SK-N-SH treated with all-trans-retinoic acid at 6 μM for 48 hours (cell line): Measurements from ENCODE around the gene MYL6.

Experiments
- ATAC-seq: fragments of 200-7000 bp; cut with Tn5 transposase; 3 replicates; pipeline ENCODE4 v1.9.1; 2020; ENCODE audit warnings: mild to moderate bottlenecking, moderate library complexity
- BACH2 ChIP-seq: fragments of 250-450 bp; sonication (Bioruptor Pico); IDR thresholded peaks from 2 replicates; pipeline ENCODE4 v1.9.0; 2021; ENCODE audit warnings: mild to moderate bottlenecking, borderline replicate concordance
- CSDC2 ChIP-seq: fragments of 250-450 bp; sonication (Bioruptor Pico); IDR thresholded peaks from 2 replicates; pipeline ENCODE4 v1.5.0; 2020; ENCODE audit warnings: mild to moderate bottlenecking, moderate library complexity
- ESRRG ChIP-seq: fragments of 250-450 bp; sonication (Bioruptor Pico); IDR thresholded peaks from 2 replicates; pipeline ENCODE4 v1.6.1; 2021; ENCODE audit warnings: mild to moderate bottlenecking
- ISL1 ChIP-seq: fragments of 250-450 bp; sonication (Bioruptor Pico); IDR thresholded peaks from 2 replicates; pipeline ENCODE4 v2.1.2; 2022; ENCODE audit warnings: mild to moderate bottlenecking, moderate library complexity
- PPARA ChIP-seq: fragments of 250-450 bp; sonication (Bioruptor Pico); IDR thresholded peaks from 2 replicates; pipeline ENCODE4 v1.5.0; 2020; ENCODE audit warnings: mild to moderate bottlenecking, borderline replicate concordance
- SNAI2 ChIP-seq: fragments of 250-450 bp; sonication (Bioruptor Pico); IDR thresholded peaks from 2 replicates; pipeline ENCODE4 v1.5.0; 2020; ENCODE audit warnings: mild to moderate bottlenecking, moderate library complexity
- TCF4 ChIP-seq: fragments of 250-450 bp; sonication (Bioruptor Pico); IDR thresholded peaks from 2 replicates; pipeline ENCODE4 v1.8.0; 2021; ENCODE audit warnings: mild to moderate bottlenecking, moderate library complexity, borderline replicate concordance
- TOX ChIP-seq: fragments of 250-450 bp; sonication (Bioruptor Pico); IDR thresholded peaks from 2 replicates; pipeline ENCODE4 v1.8.0; 2021; ENCODE audit warnings: mild to moderate bottlenecking, moderate library complexity, borderline replicate concordance
- ZC3H10 ChIP-seq: fragments of 250-450 bp; sonication (Bioruptor Pico); IDR thresholded peaks from 2 replicates; pipeline ENCODE4 v1.5.1; 2021; ENCODE audit warnings: mild to moderate bottlenecking, moderate library complexity
- ZFP3 ChIP-seq: fragments of 250-450 bp; sonication (Bioruptor Pico); IDR thresholded peaks from 2 replicates; pipeline ENCODE4 v1.5.0; 2020; ENCODE audit warnings: mild to moderate bottlenecking, moderate library complexity
- ZFP30 ChIP-seq: fragments of 450-650 bp; formaldehyde crosslinking; IDR thresholded peaks from 2 replicates; pipeline ENCODE4 v1.5.0; 2022; ENCODE audit warnings: mild to moderate bottlenecking, moderate library complexity
- TF ChIP-seq, protein P1 (sequence below): fragments of 250-450 bp; sonication (Bioruptor Pico); IDR thresholded peaks from 2 replicates; pipeline ENCODE4 v1.5.0; 2020; ENCODE audit warnings: mild to moderate bottlenecking, moderate library complexity
- TF ChIP-seq, protein P2 (sequence below): fragments of 250-450 bp; sonication (Bioruptor Pico); IDR thresholded peaks from 2 replicates; pipeline ENCODE4 v1.8.0; 2021; ENCODE audit warnings: low read depth, mild to moderate bottlenecking, moderate library complexity, borderline replicate concordance
- TF ChIP-seq, protein P3 (sequence below): fragments of 250-450 bp; sonication (Bioruptor Pico); IDR thresholded peaks from 2 replicates; pipeline ENCODE4 v1.5.1; 2020; ENCODE audit warnings: low read depth, mild to moderate bottlenecking, moderate library complexity
- TF ChIP-seq, protein P4 (sequence below): fragments of 250-450 bp; sonication (Bioruptor Pico); IDR thresholded peaks from 2 replicates; pipeline ENCODE4 v1.5.1; 2021; ENCODE audit warnings: mild to moderate bottlenecking, moderate library complexity
- TF ChIP-seq, protein P5 (sequence below): fragments of 250-450 bp; sonication (Bioruptor Pico); IDR thresholded peaks from 2 replicates; pipeline ENCODE4 v1.8.0; 2020; ENCODE audit warnings: mild to moderate bottlenecking, moderate library complexity, borderline replicate concordance

The MYL6 gene

DNA sequence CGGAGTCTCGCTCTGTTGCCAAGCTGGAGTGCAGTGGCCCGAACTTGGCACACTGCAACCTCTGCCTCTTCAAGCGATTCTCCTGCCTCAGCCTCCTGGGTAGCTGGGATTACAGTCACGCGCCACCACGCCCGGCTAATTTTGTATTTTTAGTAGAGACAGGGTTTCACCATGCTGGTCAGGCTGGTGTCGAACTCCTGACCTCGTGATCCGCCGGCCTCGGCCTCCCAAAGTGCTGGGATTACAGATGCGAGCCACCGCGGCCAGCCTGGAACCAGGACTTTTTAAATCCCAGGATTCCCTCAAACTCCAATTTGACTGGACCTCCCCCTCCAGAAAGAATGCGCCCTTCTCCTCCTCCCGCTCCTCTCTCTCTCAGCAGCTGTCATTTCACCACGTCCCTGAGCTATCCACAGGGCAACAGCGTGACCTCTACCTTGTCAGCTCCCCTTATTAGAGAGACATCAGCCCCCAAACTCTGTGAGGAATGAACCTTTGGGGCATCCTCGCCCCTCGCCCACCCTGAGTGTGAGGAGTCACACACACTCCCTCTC lies 28.1 kb upstream of the MYL6 start (continued):
- no peak for TF ChIP-seq ISL1 (CRISPR knock-in tag)
- TF ChIP-seq SNAI2: no peak
- TF ChIP-seq, all 23 proteins: peak for 0

DNA sequence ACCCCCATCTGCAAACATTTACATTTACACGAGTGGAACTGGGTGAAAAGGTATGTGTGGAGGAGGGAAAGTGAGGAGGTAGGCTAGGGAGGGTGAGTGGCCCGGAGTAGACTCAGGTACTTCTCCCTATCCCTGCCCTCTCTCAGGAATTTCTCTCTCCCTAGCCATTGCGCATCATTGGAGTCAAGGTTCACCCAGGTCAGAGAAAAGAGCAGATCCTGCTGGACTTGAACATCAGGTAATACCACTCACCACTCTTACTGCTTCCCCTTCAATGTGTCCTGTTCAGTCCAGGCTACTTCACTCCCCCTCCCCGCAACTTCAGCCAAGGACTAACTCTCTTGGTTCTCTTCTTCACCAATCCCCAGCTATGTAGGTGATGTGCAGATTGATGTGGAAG lies 27.3 kb upstream of the MYL6 start:
- ATAC-seq: no peak
- TF ChIP-seq SNAI2: no peak
- TF ChIP-seq, protein P1, sequence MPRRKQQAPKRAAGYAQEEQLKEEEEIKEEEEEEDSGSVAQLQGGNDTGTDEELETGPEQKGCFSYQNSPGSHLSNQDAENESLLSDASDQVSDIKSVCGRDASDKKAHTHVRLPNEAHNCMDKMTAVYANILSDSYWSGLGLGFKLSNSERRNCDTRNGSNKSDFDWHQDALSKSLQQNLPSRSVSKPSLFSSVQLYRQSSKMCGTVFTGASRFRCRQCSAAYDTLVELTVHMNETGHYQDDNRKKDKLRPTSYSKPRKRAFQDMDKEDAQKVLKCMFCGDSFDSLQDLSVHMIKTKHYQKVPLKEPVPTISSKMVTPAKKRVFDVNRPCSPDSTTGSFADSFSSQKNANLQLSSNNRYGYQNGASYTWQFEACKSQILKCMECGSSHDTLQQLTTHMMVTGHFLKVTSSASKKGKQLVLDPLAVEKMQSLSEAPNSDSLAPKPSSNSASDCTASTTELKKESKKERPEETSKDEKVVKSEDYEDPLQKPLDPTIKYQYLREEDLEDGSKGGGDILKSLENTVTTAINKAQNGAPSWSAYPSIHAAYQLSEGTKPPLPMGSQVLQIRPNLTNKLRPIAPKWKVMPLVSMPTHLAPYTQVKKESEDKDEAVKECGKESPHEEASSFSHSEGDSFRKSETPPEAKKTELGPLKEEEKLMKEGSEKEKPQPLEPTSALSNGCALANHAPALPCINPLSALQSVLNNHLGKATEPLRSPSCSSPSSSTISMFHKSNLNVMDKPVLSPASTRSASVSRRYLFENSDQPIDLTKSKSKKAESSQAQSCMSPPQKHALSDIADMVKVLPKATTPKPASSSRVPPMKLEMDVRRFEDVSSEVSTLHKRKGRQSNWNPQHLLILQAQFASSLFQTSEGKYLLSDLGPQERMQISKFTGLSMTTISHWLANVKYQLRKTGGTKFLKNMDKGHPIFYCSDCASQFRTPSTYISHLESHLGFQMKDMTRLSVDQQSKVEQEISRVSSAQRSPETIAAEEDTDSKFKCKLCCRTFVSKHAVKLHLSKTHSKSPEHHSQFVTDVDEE (CRISPR knock-in tag): no peak
- TF ChIP-seq, protein P2, sequence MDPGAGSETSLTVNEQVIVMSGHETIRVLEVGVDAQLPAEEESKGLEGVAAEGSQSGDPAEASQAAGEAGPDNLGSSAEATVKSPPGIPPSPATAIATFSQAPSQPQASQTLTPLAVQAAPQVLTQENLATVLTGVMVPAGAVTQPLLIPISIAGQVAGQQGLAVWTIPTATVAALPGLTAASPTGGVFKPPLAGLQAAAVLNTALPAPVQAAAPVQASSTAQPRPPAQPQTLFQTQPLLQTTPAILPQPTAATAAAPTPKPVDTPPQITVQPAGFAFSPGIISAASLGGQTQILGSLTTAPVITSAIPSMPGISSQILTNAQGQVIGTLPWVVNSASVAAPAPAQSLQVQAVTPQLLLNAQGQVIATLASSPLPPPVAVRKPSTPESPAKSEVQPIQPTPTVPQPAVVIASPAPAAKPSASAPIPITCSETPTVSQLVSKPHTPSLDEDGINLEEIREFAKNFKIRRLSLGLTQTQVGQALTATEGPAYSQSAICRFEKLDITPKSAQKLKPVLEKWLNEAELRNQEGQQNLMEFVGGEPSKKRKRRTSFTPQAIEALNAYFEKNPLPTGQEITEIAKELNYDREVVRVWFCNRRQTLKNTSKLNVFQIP (CRISPR knock-in tag): no peak
- TF ChIP-seq ZFP30: no peak
- TF ChIP-seq, protein P3, sequence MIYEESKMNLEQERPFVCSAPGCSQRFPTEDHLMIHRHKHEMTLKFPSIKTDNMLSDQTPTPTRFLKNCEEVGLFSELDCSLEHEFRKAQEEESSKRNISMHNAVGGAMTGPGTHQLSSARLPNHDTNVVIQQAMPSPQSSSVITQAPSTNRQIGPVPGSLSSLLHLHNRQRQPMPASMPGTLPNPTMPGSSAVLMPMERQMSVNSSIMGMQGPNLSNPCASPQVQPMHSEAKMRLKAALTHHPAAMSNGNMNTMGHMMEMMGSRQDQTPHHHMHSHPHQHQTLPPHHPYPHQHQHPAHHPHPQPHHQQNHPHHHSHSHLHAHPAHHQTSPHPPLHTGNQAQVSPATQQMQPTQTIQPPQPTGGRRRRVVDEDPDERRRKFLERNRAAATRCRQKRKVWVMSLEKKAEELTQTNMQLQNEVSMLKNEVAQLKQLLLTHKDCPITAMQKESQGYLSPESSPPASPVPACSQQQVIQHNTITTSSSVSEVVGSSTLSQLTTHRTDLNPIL (CRISPR knock-in tag): no peak

DNA sequence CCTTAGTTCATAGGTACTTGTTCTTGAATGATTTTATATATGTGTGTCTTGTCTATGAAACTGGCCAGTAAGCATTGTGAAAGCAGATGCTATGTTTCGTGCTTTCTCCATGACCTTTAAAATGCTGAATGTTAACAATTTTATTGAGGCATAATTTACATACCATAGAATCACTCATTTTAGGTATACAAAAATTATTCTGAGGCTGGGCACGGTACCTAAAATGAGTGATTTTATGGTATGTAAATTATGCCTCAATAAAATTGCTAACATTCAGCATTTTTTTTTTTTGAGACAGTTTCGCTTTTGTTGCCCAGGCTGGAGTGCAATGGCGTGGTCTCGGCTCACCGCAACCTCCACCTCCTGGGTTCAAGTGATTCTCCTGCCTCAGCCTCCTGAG lies 23.3 kb upstream of the MYL6 start:
- ATAC-seq: no peak
- no peak for TF ChIP-seq TCF4 (CRISPR knock-in tag)
- TF ChIP-seq CSDC2 (CRISPR knock-in tag): no peak
- no peak for TF ChIP-seq SNAI2
- no peak for TF ChIP-seq ZC3H10
- TF ChIP-seq, protein P2 (CRISPR knock-in tag): no peak
- no peak for TF ChIP-seq TOX
- no peak for TF ChIP-seq BACH2 (CRISPR knock-in tag)
- no peak for TF ChIP-seq PPARA (CRISPR knock-in tag)
- TF ChIP-seq, protein P4, sequence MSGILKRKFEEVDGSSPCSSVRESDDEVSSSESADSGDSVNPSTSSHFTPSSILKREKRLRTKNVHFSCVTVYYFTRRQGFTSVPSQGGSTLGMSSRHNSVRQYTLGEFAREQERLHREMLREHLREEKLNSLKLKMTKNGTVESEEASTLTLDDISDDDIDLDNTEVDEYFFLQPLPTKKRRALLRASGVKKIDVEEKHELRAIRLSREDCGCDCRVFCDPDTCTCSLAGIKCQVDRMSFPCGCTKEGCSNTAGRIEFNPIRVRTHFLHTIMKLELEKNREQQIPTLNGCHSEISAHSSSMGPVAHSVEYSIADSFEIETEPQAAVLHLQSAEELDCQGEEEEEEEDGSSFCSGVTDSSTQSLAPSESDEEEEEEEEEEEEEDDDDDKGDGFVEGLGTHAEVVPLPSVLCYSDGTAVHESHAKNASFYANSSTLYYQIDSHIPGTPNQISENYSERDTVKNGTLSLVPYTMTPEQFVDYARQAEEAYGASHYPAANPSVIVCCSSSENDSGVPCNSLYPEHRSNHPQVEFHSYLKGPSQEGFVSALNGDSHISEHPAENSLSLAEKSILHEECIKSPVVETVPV (CRISPR knock-in tag): no peak
- TF ChIP-seq ZFP30: no peak

DNA sequence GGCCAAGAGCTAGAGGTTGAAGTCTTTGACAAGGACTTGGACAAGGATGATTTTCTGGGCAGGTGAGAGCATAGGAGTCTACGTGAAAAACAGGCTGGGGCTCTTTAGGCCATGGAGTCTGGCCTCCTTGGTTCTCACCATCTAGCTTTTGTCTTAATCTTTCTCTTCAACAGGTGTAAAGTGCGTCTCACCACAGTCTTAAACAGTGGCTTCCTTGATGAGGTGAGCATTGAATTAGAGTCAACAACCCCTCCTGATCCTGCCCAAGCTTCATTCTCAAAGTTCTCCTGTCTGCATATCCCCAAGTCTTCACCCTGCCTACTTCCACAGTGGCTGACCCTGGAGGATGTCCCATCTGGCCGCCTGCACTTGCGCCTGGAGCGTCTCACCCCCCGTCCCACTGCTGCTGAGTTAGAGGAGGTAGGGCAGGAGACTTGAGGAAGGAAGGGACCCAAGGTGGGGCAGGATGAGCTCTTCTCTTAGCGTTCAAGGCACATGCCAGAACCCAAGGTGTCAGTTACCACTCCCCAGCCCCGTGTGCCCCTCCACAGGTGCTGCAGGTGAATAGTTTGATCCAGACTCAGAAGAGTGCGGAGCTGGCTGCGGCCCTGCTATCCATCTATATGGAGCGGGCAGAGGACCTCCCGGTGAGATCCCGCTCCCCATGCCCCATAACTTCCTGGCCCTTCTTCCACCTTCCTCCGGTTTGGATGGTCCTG lies 20.1 kb upstream of the MYL6 start:
- TF ChIP-seq ISL1 (CRISPR knock-in tag): no peak
- TF ChIP-seq, protein P5, sequence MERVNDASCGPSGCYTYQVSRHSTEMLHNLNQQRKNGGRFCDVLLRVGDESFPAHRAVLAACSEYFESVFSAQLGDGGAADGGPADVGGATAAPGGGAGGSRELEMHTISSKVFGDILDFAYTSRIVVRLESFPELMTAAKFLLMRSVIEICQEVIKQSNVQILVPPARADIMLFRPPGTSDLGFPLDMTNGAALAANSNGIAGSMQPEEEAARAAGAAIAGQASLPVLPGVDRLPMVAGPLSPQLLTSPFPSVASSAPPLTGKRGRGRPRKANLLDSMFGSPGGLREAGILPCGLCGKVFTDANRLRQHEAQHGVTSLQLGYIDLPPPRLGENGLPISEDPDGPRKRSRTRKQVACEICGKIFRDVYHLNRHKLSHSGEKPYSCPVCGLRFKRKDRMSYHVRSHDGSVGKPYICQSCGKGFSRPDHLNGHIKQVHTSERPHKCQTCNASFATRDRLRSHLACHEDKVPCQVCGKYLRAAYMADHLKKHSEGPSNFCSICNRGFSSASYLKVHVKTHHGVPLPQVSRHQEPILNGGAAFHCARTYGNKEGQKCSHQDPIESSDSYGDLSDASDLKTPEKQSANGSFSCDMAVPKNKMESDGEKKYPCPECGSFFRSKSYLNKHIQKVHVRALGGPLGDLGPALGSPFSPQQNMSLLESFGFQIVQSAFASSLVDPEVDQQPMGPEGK (CRISPR knock-in tag): no peak
- TF ChIP-seq, protein P2 (CRISPR knock-in tag): no peak
- no peak for TF ChIP-seq BACH2 (CRISPR knock-in tag)
- no peak for TF ChIP-seq ESRRG (CRISPR knock-in tag)
- no peak for TF ChIP-seq ZFP3 (CRISPR knock-in tag)
- TF ChIP-seq TCF4 (CRISPR knock-in tag): no peak
- no peak for ATAC-seq
